Tibial artery (tissue), 4 donors: ENCODE measurements around the gene USP24.

Experiments used
- DNase-seq, 2 donors: peaks; one replicate each; pipeline ENCODE4 v3.0.0-alpha.2; 2019
- H3K27ac ChIP-seq, 2 donors: fragments of 200-600 bp; sonication (generic) in 1 of 2; 1 replicate in 1 of 2; 2 replicates in 1 of 2; pipeline ENCODE4 v1.5.1; 2018 to 2019; ENCODE audit warnings: mild to moderate bottlenecking in 1 of 2
- H3K27me3 ChIP-seq, 2 donors: fragments of 200-600 bp; sonication (generic) in 1 of 2; one replicate each; pipeline versions ENCODE4 v1.5.1 to v1.6.0; 2016 to 2019
- H3K36me3 ChIP-seq, 3 donors: fragments of 200-600 bp; sonication (generic) in 2 of 3; one replicate each; pipeline ENCODE4 v1.5.1; 2016 to 2019; ENCODE audit warnings: mild to moderate bottlenecking in 2 of 3
- H3K4me1 ChIP-seq, 4 donors: fragments of 200-600 bp; sonication (generic) in 2 of 4; 1 replicate in 3 of 4; 2 replicates in 1 of 4; pipeline ENCODE4 v1.5.1; 2016 to 2019
- H3K4me3 ChIP-seq, 2 donors: fragments of 200-600 bp; sonication (generic) in 1 of 2; 1 replicate in 1 of 2; 2 replicates in 1 of 2; pipeline ENCODE4 v1.5.1; 2018 to 2019; ENCODE audit warnings: mild to moderate bottlenecking in 2 of 2
- H3K9me3 ChIP-seq, 3 donors: fragments of 200-600 bp; sonication (generic) in 1 of 3; one replicate each; pipeline ENCODE4 v1.5.1; 2016 to 2019
- intact Hi-C: fragments of 100-400 bp; cut with DNase I; formaldehyde crosslinking; loops from one replicate; pipeline ENCODE4 v1.15.0; 2023; ENCODE audit warnings: low total_unique reads
- TF ChIP-seq, protein P1 (sequence below), 2 experiments: fragments of 200-600 bp in 1 of 2; fragments of 450-650 bp in 1 of 2; IDR thresholded peaks; one replicate each; pipeline ENCODE4 v1.5.1; 2017 to 2019; ENCODE audit warnings: antibody characterized with exemption in 2 of 2, mild to moderate bottlenecking in 1 of 2, moderate library complexity in 1 of 2

Gene USP24

DNA sequence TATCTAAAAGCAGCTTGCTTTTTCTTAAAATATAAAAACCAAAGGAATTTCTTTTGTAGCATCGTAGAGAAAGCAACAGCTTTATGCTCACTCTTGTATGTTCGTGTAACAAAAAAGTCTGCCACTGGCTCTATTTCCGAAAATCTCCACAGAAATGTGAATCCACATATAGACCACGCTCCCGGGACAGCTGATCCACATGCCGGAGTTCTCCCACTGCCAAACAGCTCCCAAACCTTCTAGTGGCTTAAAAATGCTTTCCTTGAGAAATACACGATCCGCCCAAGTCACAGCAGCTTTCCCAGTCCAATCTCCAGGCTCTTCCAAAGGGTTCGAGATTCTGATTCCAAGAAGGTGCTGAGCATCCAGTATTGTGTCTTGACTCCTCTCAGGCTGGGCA, 146.5 kb downstream of the USP24 start:
- H3K4me1 ChIP-seq = peaks cover 6 to 21% (median 14%) of the 10 kb centered on the region in 4 donors
- no peak for DNase-seq
- no peak overlapping the region for H3K4me3 ChIP-seq
- peaks cover 66 to 76% (median 73%) of the 10 kb centered on the region in 3 donors for H3K36me3 ChIP-seq
- H3K27ac ChIP-seq = no peak overlapping the region
- intact Hi-C loops = no loop called here
- H3K27me3 ChIP-seq = no peaks in the 10 kb centered on the region
- TF ChIP-seq, protein P1, sequence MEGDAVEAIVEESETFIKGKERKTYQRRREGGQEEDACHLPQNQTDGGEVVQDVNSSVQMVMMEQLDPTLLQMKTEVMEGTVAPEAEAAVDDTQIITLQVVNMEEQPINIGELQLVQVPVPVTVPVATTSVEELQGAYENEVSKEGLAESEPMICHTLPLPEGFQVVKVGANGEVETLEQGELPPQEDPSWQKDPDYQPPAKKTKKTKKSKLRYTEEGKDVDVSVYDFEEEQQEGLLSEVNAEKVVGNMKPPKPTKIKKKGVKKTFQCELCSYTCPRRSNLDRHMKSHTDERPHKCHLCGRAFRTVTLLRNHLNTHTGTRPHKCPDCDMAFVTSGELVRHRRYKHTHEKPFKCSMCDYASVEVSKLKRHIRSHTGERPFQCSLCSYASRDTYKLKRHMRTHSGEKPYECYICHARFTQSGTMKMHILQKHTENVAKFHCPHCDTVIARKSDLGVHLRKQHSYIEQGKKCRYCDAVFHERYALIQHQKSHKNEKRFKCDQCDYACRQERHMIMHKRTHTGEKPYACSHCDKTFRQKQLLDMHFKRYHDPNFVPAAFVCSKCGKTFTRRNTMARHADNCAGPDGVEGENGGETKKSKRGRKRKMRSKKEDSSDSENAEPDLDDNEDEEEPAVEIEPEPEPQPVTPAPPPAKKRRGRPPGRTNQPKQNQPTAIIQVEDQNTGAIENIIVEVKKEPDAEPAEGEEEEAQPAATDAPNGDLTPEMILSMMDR (IDR thresholded peaks at IDR 0.05) = no peak
- no peaks in the 10 kb centered on the region for H3K9me3 ChIP-seq

DNA sequence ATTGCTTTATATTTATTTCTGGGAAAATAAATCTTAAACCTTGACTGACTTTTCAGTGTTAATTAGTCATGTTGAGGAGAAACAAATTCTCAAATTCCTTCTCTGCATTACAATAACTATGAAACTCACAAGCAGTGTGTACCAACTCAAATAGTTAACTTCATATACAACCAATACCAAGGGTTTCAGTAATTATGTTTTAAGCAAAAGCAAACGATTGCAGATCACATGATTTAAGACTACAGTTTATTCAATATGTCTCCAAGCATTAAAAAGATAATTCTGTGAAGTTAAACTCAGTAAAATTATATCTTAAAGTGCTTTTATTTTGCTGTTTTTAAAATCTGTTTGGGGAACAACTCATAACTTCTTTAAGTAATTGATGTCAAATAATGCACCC, 147.2 kb downstream of the USP24 start:
- DNase-seq = no peak
- Histone ChIP-seq H3K36me3 (peaks cover 59 to 69% (median 66%) of the 10 kb centered on the region in 3 donors), H3K4me3 (no peak overlapping the region), H3K27ac (no peak overlapping the region), H3K4me1 (peaks cover 6 to 26% (median 14%) of the 10 kb centered on the region in 4 donors), H3K27me3 (no peaks in the 10 kb centered on the region), H3K9me3 (no peaks in the 10 kb centered on the region)
- intact Hi-C loops = no loop called here
- TF ChIP-seq, protein P1 (IDR thresholded peaks at IDR 0.05) = no peak

DNA sequence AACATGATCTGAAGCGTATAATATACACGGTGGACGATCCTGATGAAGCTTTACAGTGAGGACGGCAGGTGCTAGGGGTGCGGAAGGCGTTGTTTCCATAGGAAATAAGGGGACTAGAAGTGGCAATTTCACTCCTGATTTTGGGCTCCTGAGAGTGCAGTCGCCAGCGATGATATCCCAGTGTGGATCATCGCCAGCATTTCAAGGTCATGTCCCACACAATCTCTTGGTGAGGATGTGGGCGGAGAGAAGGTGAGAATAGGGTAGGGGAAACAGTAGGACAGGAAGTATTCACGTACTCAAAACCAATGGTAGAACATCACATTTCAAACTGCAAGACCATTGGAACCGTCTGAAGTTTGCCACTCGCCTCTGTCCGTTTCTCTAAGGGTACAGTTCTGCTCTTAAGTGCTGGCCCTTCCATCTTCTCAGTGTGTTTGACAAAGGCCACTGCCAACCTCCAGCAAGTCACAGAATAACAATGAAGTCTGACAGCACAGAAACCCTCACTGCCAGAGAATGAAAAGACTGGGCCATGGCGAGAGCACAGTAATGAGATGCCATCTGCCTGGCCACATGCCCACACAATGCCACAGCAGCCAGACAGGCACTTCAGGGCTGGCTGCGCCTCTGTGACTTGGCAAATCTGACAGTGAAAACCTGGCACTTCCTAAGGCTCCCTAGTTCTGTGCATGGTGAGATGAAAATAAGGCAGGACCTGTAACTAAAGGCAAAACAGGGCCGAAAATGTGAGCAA, 148.0 kb downstream of the USP24 start:
- intact Hi-C loops = no loop called here
- H3K9me3 ChIP-seq = no peaks in the 10 kb centered on the region
- H3K4me3 ChIP-seq = no peak overlapping the region
- no peaks in the 10 kb centered on the region for H3K27me3 ChIP-seq
- no peak overlapping the region for H3K27ac ChIP-seq
- DNase-seq = peak in 1 of 2 donors; percentile 48
- peaks cover 51 to 62% (median 58%) of the 10 kb centered on the region in 3 donors for H3K36me3 ChIP-seq
- peaks cover 6 to 31% (median 17%) of the 10 kb centered on the region in 4 donors for H3K4me1 ChIP-seq
- TF ChIP-seq, protein P1 (IDR thresholded peaks at IDR 0.05) = no peak

DNA sequence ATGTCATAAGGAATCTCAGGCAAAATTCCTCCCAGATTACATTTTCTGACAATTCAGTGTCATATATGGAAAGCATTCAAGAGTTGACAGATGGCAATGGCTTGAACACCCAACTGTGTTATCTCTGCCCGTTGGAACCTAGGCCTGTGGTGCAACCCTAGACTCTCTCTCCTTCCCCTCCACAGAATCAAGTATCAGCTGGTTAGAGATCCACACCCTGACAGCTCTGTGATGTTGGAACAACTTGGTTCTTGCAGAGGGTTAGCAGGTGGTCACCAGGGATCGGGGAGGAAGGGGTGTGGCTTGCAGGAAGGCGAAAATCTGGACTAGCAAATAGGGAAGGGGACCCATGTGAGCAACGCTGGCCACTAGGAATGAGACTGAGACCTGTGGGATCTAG, 149.5 kb downstream of the USP24 start:
- Histone ChIP-seq H3K4me1 (peaks cover 6 to 42% (median 22%) of the 10 kb centered on the region in 4 donors), H3K9me3 (no peaks in the 10 kb centered on the region), H3K27ac (peak overlapping the region in 1 of 2 donors; percentile 39), H3K36me3 (peaks cover 36 to 46% (median 43%) of the 10 kb centered on the region in 3 donors), H3K27me3 (no peaks in the 10 kb centered on the region), H3K4me3 (no peak overlapping the region)
- TF ChIP-seq, protein P1 (IDR thresholded peaks at IDR 0.05) = no peak
- intact Hi-C loops = no loop called here
- DNase-seq = no peak

DNA sequence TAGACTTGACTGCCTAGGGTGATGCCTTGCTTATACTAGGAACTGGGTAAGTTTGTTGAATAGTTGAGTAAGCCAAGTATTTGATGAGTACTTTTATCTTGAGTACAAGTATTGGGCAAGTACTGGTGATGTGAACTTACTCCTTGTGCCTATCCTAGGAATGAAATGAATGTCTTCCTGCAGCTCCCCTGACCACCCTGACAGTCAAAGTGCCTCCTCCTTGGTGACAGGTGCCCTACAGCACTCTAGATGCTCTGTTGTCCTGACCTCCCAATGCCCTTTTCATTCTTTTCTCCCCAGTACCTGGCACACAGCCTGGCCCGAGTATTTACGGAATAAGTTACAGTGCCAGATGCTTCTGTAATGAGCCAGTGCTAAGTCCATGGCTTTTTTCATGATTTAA, 150.3 kb downstream of the USP24 start:
- TF ChIP-seq, protein P1 (IDR thresholded peaks at IDR 0.05) = no peak
- no peaks in the 10 kb centered on the region for H3K9me3 ChIP-seq
- H3K4me3 ChIP-seq = no peak overlapping the region
- no peak for DNase-seq
- peaks cover 29 to 38% (median 35%) of the 10 kb centered on the region in 3 donors for H3K36me3 ChIP-seq
- H3K4me1 ChIP-seq = peaks cover 6 to 42% (median 22%) of the 10 kb centered on the region in 4 donors
- H3K27ac ChIP-seq = peak overlapping the region in 1 of 2 donors; percentile 39
- intact Hi-C loops = no loop called here
- no peaks in the 10 kb centered on the region for H3K27me3 ChIP-seq
